HepG2 (cell line): ENCODE measurements around the gene KRTAP5-4.

Source experiments
- ARNT2 ChIP-seq: sonication (generic); formaldehyde crosslinking; IDR thresholded peaks from 2 replicates; pipeline ENCODE4 v1.8.0; 2022; ENCODE audit warnings: mild to moderate bottlenecking, low read depth, missing genetic modification reagents, moderate library complexity
- BRCA1 ChIP-seq: sonication (generic); formaldehyde crosslinking; IDR thresholded peaks from 2 replicates; pipeline ENCODE4 v1.4.0; 2020; ENCODE audit warnings: missing genetic modification reagents
- CCDC6 ChIP-seq: sonication (generic); formaldehyde crosslinking; IDR thresholded peaks from 2 replicates; pipeline ENCODE4 v1.8.1; 2022; ENCODE audit warnings: mild to moderate bottlenecking, missing genetic modification reagents, moderate library complexity
- FOXK2 ChIP-seq: fragments of 450-650 bp; IDR thresholded peaks from 2 replicates; pipeline ENCODE4 v1.6.1; 2016
- FOXO4 ChIP-seq: sonication (generic); formaldehyde crosslinking; conservative IDR thresholded peaks from 2 replicates; pipeline ENCODE4 v1.8.1; 2023; ENCODE audit warnings: missing genetic modification reagents
- MYC ChIP-seq: sonication (generic); formaldehyde crosslinking; IDR thresholded peaks from 2 replicates; pipeline ENCODE4 v1.9.0; 2021; ENCODE audit warnings: missing genetic modification reagents, borderline replicate concordance
- POLR2A ChIP-seq, 2 experiments: IDR thresholded peaks; 2 replicates each; pipeline ENCODE4 v1.6.1; 2011; ENCODE audit warnings: low read depth in 2 of 2, low read length in 2 of 2, mild to moderate bottlenecking in 1 of 2, moderate library complexity in 1 of 2; ENCODE audit not compliant: insufficient read depth in 1 of 2
- SP4 ChIP-seq: sonication (generic); formaldehyde crosslinking; IDR thresholded peaks from 2 replicates; pipeline ENCODE4 v1.8.1; 2023; ENCODE audit warnings: mild to moderate bottlenecking, missing genetic modification reagents
- SRF ChIP-seq: IDR thresholded peaks from 2 replicates; pipeline ENCODE4 v1.6.1; 2011; ENCODE audit warnings: mild to moderate bottlenecking, low read depth, low read length, moderate library complexity
- STAT5B ChIP-seq: sonication (generic); formaldehyde crosslinking; IDR thresholded peaks from 2 replicates; pipeline ENCODE4 v1.4.0; 2020; ENCODE audit warnings: missing genetic modification reagents
- ZNF24 ChIP-seq: fragments of 450-650 bp; IDR thresholded peaks from 2 replicates; pipeline ENCODE4 v1.6.1; 2017; ENCODE audit warnings: antibody characterized with exemption, mild to moderate bottlenecking
- TF ChIP-seq, protein P1 (sequence below): sonication (generic); formaldehyde crosslinking; IDR thresholded peaks from 2 replicates; pipeline ENCODE4 v1.5.0; 2020; ENCODE audit warnings: mild to moderate bottlenecking, missing genetic modification reagents, moderate library complexity
- TF ChIP-seq, protein P2 (sequence below): sonication (generic); formaldehyde crosslinking; IDR thresholded peaks from 2 replicates; pipeline ENCODE4 v1.5.1; 2020; ENCODE audit warnings: mild to moderate bottlenecking, missing genetic modification reagents, borderline replicate concordance

- TF ChIP-seq, protein P1, sequence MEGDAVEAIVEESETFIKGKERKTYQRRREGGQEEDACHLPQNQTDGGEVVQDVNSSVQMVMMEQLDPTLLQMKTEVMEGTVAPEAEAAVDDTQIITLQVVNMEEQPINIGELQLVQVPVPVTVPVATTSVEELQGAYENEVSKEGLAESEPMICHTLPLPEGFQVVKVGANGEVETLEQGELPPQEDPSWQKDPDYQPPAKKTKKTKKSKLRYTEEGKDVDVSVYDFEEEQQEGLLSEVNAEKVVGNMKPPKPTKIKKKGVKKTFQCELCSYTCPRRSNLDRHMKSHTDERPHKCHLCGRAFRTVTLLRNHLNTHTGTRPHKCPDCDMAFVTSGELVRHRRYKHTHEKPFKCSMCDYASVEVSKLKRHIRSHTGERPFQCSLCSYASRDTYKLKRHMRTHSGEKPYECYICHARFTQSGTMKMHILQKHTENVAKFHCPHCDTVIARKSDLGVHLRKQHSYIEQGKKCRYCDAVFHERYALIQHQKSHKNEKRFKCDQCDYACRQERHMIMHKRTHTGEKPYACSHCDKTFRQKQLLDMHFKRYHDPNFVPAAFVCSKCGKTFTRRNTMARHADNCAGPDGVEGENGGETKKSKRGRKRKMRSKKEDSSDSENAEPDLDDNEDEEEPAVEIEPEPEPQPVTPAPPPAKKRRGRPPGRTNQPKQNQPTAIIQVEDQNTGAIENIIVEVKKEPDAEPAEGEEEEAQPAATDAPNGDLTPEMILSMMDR (CRISPR knock-in tag), result no peak
- no peak for TF ChIP-seq ZNF24
- TF ChIP-seq FOXO4, result no peak
- TF ChIP-seq, protein P2, sequence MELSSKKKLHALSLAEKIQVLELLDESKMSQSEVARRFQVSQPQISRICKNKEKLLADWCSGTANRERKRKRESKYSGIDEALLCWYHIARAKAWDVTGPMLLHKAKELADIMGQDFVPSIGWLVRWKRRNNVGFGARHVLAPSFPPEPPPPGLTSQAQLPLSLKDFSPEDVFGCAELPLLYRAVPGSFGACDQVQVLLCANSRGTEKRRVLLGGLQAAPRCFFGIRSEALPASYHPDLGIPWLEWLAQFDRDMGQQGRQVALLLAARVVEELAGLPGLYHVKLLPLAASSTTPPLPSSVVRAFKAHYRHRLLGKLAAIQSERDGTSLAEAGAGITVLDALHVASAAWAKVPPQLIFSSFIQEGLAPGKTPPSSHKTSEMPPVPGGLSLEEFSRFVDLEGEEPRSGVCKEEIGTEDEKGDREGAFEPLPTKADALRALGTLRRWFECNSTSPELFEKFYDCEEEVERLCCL (CRISPR knock-in tag), result no peak
- no peak for TF ChIP-seq STAT5B (CRISPR knock-in tag)
- no peak for TF ChIP-seq POLR2A (IDR thresholded peaks at IDR 0.05; ENCODE audit: insufficient read depth in 1 of 2, low read depth in 2 of 2, low read length in 2 of 2)
- TF ChIP-seq CCDC6 (CRISPR knock-in tag), result no peak
- no peak for TF ChIP-seq SRF
- no peak for TF ChIP-seq FOXK2
- no peak for TF ChIP-seq BRCA1 (CRISPR knock-in tag)
- TF ChIP-seq ARNT2 (CRISPR knock-in tag), result no peak
- TF ChIP-seq MYC (CRISPR knock-in tag), result no peak
- TF ChIP-seq SP4, result no peak
Observed at GRCh38 chr11:1667906-1668305, 46.0 kb upstream of the KRTAP5-4 start.
